MCF 10A (cell line): ENCODE results near the gene ARID3B. TPM values are rescaled to one million over a fixed set of nuclear protein-coding genes. Genes with fewer than 3 reads are reported as not detected.

Experiments
- BruUV-seq: library from RNA; stranded (reverse); fragments of 400-500 nt; replicated peaks from 2 replicates; lab custom pipeline; 2021; lab: Mats Ljungman, UMichigan
- CTCF ChIA-PET: fragments of 300-600 bp; sonication (Branson Sonifier 250); formaldehyde crosslinking; extraction: SDS; loops from one replicate; lab custom pipeline; 2021; ENCODE audit warnings: antibody characterized with exemption, inconsistent platforms; lab: Yijun Ruan, JAX
- POLR2A ChIA-PET: fragments of 300-600, 350-650 bp; sonication (Branson Sonifier 250); formaldehyde crosslinking; extraction: SDS; loops from one replicate; lab custom pipeline; 2020; ENCODE audit warnings: antibody characterized with exemption, inconsistent platforms; lab: Yijun Ruan, JAX
- DNase-seq: peaks from one replicate; pipeline ENCODE4 v3.0.0-alpha.2; 2018; ENCODE audit not compliant: unreplicated experiment
- H3K27ac Mint-ChIP-seq: one replicate; pipeline ENCODE4 v1.8.0; 2022; ENCODE audit warnings: mild to moderate bottlenecking, low read depth, mixed read lengths; ENCODE audit not compliant: unreplicated experiment
- H3K27me3 Mint-ChIP-seq: one replicate; pipeline ENCODE4 v1.8.0; 2022; ENCODE audit warnings: mixed read lengths; ENCODE audit not compliant: insufficient read depth, unreplicated experiment
- H3K36me3 Mint-ChIP-seq: one replicate; pipeline ENCODE4 v1.8.0; 2022; ENCODE audit warnings: mild to moderate bottlenecking, moderate library complexity, mixed read lengths; ENCODE audit not compliant: insufficient read depth, unreplicated experiment
- H3K4me1 Mint-ChIP-seq: one replicate; pipeline ENCODE4 v1.8.0; 2022; ENCODE audit warnings: mixed read lengths; ENCODE audit not compliant: insufficient read depth, unreplicated experiment
- H3K4me3 Mint-ChIP-seq: one replicate; pipeline ENCODE4 v1.8.0; 2022; ENCODE audit warnings: mild to moderate bottlenecking, moderate library complexity, mixed read lengths; ENCODE audit not compliant: unreplicated experiment
- H3K9me3 Mint-ChIP-seq: one replicate; pipeline ENCODE4 v1.8.0; 2022; ENCODE audit warnings: mixed read lengths; ENCODE audit not compliant: unreplicated experiment
- intact Hi-C: fragments of 100-400 bp; cut with micrococcal nuclease; formaldehyde crosslinking; loops from 2 replicates; pipeline ENCODE4 v1.14.1; 2022
- total RNA-seq: library from RNA; stranded (reverse); gene quantifications from 2 replicates; pipeline ENCODE4 v1.2.3, GENCODE V29; 2022
- TF ChIP-seq, protein P1 (sequence below): fragments of 200-600 bp; IDR thresholded peaks from one replicate; pipeline ENCODE4 v1.8.0; 2022; ENCODE audit warnings: antibody characterized with exemption, mild to moderate bottlenecking; ENCODE audit not compliant: unreplicated experiment

ARID3B gene
- total RNA-seq, 1 experiment from 2014 or later = 4.7 TPM

DNA sequence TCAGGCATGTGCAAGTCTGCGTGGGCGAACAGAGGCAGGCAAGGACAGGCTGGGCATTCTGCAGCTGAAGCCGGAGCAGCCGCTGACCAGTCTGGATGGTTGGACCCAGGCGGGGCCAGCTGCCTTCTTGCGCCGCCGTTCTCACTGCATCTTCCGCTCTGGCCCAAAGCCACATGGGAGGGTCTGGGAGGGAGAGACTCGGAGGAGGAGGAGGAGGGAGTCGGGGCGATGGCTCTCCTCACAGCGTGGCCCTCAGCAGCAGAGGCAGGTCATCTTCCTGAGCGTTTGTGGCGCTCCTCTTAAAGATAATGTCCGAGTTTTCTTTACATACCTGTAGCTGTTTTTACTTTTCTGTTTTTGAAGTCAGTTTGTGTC lies 80.5 kb downstream of the ARID3B start:
- intact Hi-C loops = loop anchor here (2.0 kb wide), 1 partner anchor 247 kb away; no protein-coding TSS in a partner anchor
- ChIA-PET POLR2A (no interaction called here), CTCF (interaction anchor here (0.5 to 7.9 kb wide), 17 partner anchors 8 to 541 kb away, joined by 3 to 90 read pairs (median 3); partner anchors contain the start of gene COX5A)
- Mint-ChIP-seq H3K4me1 (peaks cover 35% of the 10 kb centered on the region), H3K27ac (peak overlapping the region; percentile 13), H3K4me3 (no peak overlapping the region), H3K36me3 (peaks cover 67% of the 10 kb centered on the region), H3K9me3 (no peaks in the 10 kb centered on the region), H3K27me3 (no peaks in the 10 kb centered on the region)
- DNase-seq = no peak
- TF ChIP-seq, protein P1, sequence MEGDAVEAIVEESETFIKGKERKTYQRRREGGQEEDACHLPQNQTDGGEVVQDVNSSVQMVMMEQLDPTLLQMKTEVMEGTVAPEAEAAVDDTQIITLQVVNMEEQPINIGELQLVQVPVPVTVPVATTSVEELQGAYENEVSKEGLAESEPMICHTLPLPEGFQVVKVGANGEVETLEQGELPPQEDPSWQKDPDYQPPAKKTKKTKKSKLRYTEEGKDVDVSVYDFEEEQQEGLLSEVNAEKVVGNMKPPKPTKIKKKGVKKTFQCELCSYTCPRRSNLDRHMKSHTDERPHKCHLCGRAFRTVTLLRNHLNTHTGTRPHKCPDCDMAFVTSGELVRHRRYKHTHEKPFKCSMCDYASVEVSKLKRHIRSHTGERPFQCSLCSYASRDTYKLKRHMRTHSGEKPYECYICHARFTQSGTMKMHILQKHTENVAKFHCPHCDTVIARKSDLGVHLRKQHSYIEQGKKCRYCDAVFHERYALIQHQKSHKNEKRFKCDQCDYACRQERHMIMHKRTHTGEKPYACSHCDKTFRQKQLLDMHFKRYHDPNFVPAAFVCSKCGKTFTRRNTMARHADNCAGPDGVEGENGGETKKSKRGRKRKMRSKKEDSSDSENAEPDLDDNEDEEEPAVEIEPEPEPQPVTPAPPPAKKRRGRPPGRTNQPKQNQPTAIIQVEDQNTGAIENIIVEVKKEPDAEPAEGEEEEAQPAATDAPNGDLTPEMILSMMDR = no peak
- no TSS peak for BruUV-seq

DNA sequence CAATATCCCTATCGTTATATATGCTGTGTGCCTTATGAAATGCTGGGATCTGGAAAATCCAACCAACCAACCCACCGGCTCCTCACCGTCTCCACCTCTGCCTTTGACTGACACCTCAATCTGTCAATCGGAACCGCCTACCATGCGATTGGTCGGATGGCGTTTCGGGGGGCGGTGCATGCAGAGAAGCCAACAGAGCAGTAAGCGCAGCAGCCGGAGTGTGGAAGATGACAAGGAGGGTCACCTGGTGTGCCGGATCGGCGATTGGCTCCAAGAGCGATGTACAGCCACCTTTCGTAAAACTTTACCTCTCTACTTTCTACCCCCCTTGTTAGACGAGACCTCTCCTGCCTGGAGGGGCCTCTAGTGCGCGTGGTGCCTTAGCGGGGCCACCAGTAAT lies 80.9 kb downstream of the ARID3B start:
- no peak for DNase-seq
- no TSS peak for BruUV-seq
- intact Hi-C loops = loop anchor here (2.0 kb wide), 1 partner anchor 247 kb away; no protein-coding TSS in a partner anchor
- ChIA-PET CTCF (interaction anchor here (0.5 to 7.9 kb wide), 12 partner anchors 9 to 540 kb away, joined by 3 to 90 read pairs (median 4); partner anchors contain the start of gene COX5A), POLR2A (no interaction called here)
- Mint-ChIP-seq H3K9me3 (no peaks in the 10 kb centered on the region), H3K4me1 (peaks cover 31% of the 10 kb centered on the region), H3K36me3 (peaks cover 71% of the 10 kb centered on the region), H3K27me3 (no peaks in the 10 kb centered on the region), H3K4me3 (no peak overlapping the region), H3K27ac (no peak overlapping the region)
- TF ChIP-seq, protein P1 = no peak

DNA sequence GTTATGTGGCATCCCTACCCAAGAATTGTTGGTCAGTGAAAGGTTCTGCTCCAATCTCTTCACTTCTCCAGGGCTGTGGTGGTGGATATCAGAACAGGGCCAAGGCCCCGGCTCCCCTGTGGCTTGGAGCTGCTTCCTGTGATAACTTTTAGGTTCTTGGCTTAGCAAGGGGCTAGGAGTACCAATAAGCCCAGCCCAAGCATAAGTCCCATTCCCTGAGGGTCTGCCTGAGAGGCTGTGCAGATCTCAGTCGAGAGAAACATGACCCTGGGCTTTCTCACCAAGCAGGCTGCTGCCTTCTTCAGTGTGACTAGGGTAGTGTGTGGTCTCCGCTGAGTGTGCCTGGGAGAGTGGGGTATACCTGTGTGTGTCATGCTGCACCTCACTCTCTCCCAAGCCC lies 81.7 kb downstream of the ARID3B start:
- intact Hi-C loops = no loop called here
- peaks cover 76% of the 10 kb centered on the region for H3K36me3 Mint-ChIP-seq
- no peak overlapping the region for H3K4me3 Mint-ChIP-seq
- no peaks in the 10 kb centered on the region for H3K9me3 Mint-ChIP-seq
- ChIA-PET CTCF (interaction anchor here (0.6 to 7.9 kb wide), 5 partner anchors 10 to 241 kb away, joined by 3 to 90 read pairs (median 5); no protein-coding TSS in a partner anchor), POLR2A (no interaction called here)
- BruUV-seq = no TSS peak
- TF ChIP-seq, protein P1 = no peak
- H3K27me3 Mint-ChIP-seq = no peaks in the 10 kb centered on the region
- no peak for DNase-seq
- H3K27ac Mint-ChIP-seq = no peak overlapping the region
- peaks cover 23% of the 10 kb centered on the region for H3K4me1 Mint-ChIP-seq

DNA sequence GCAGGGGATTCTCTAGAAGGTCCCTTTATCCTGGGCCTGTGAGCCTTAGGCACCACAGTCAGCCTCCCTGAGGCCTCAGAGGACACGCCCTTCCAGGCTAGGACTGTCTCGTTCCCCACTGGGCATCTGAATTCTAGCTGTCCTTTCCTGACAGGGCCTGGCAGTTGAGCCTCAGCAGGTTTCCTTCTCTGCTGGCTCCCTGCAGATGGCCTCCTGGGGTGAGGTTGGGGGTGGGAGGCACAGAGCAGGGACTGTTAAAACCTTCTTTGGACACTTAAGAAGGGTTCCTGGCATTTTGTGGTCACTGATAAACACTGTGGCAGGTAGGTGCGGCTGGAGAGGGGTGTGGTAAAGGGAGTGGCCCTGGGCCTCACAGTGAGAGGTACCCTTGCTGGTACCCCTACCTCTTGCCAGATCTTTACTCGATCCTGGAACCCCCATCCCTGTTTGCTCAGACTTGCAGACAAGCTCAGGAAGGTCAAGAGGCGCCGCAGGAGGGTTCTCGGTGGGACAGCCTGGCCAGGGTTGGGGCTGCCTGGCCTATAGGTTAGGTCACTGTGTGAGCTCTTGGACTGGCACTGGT lies 83.1 kb downstream of the ARID3B start:
- TF ChIP-seq, protein P1 = no peak
- H3K27ac Mint-ChIP-seq = no peak overlapping the region
- no peaks in the 10 kb centered on the region for H3K27me3 Mint-ChIP-seq
- H3K36me3 Mint-ChIP-seq = peaks cover 88% of the 10 kb centered on the region
- peaks cover 12% of the 10 kb centered on the region for H3K4me1 Mint-ChIP-seq
- no peak for DNase-seq
- ChIA-PET POLR2A (interaction anchor here (0.6 to 1.3 kb wide), 2 partner anchors 147 to 246 kb away, joined by 3 to 6 read pairs; no protein-coding TSS in a partner anchor), CTCF (interaction anchor here (0.6 to 26.9 kb wide), 4 partner anchors 9 to 250 kb away, joined by 3 to 632 read pairs (median 46); partner anchors contain the start of gene CSK)
- no peaks in the 10 kb centered on the region for H3K9me3 Mint-ChIP-seq
- intact Hi-C loops = no loop called here
- H3K4me3 Mint-ChIP-seq = no peak overlapping the region
- no TSS peak for BruUV-seq
